HepG2 (cell line): Measurements from ENCODE around the gene SLX9.
A peak's percentile ranks its signal among the peaks of the same experiment; 100 is the strongest.

Source experiments
- CTCF ChIP-seq: sonication (generic); formaldehyde crosslinking; IDR thresholded peaks from 2 replicates; pipeline ENCODE4 v1.5.0; 2020; ENCODE audit warnings: mild to moderate bottlenecking, missing genetic modification reagents, moderate library complexity
- DBP ChIP-seq: sonication (generic); formaldehyde crosslinking; IDR thresholded peaks from 2 replicates; pipeline ENCODE4 v1.4.0; 2020; ENCODE audit warnings: missing genetic modification reagents; ENCODE audit errors: not compliant biosample characterization
- DR1 ChIP-seq: sonication (generic); formaldehyde crosslinking; IDR thresholded peaks from 2 replicates; pipeline ENCODE4 v1.8.0; 2021; ENCODE audit warnings: mild to moderate bottlenecking, missing genetic modification reagents, inconsistent platforms
- NONO ChIP-seq, 2 experiments: fragments of 450-650 bp in 1 of 2; sonication (generic) in 1 of 2; formaldehyde crosslinking in 1 of 2; IDR thresholded peaks in 1 of 2; conservative IDR thresholded peaks in 1 of 2; 2 replicates each; pipeline versions ENCODE4 v1.6.1 to v1.8.0; 2017 to 2022; ENCODE audit warnings: mild to moderate bottlenecking in 1 of 2, missing genetic modification reagents in 1 of 2, moderate library complexity in 1 of 2
- RXRA ChIP-seq: sonication (generic); formaldehyde crosslinking; IDR thresholded peaks from 2 replicates; pipeline ENCODE4 v1.5.1; 2020; ENCODE audit warnings: missing genetic modification reagents
- THYN1 ChIP-seq: sonication (generic); formaldehyde crosslinking; IDR thresholded peaks from 2 replicates; pipeline ENCODE4 v1.8.1; 2023; ENCODE audit warnings: low read depth, mild to moderate bottlenecking, moderate library complexity, missing genetic modification reagents, borderline replicate concordance
- ZBTB14 ChIP-seq: sonication (generic); formaldehyde crosslinking; IDR thresholded peaks from 2 replicates; pipeline ENCODE4 v1.4.0; 2020; ENCODE audit warnings: missing genetic modification reagents
- ZBTB33 ChIP-seq: sonication (generic); formaldehyde crosslinking; IDR thresholded peaks from 2 replicates; pipeline ENCODE4 v1.4.0; 2020; ENCODE audit warnings: missing genetic modification reagents
- ZFP36 ChIP-seq: fragments of 150-350 bp; IDR thresholded peaks from 2 replicates; pipeline ENCODE4 v1.6.1; 2018; ENCODE audit warnings: borderline replicate concordance, low read length, low read depth; ENCODE audit not compliant: partially characterized antibody
- ZNF589 ChIP-seq: sonication (generic); formaldehyde crosslinking; conservative IDR thresholded peaks from 2 replicates; pipeline ENCODE4 v1.8.0; 2022; ENCODE audit warnings: mild to moderate bottlenecking, moderate library complexity, missing genetic modification reagents
- TF ChIP-seq, protein P1 (sequence below): IDR thresholded peaks from 2 replicates; pipeline ENCODE4 v1.6.1; 2016; ENCODE audit warnings: control low read depth

DNA sequence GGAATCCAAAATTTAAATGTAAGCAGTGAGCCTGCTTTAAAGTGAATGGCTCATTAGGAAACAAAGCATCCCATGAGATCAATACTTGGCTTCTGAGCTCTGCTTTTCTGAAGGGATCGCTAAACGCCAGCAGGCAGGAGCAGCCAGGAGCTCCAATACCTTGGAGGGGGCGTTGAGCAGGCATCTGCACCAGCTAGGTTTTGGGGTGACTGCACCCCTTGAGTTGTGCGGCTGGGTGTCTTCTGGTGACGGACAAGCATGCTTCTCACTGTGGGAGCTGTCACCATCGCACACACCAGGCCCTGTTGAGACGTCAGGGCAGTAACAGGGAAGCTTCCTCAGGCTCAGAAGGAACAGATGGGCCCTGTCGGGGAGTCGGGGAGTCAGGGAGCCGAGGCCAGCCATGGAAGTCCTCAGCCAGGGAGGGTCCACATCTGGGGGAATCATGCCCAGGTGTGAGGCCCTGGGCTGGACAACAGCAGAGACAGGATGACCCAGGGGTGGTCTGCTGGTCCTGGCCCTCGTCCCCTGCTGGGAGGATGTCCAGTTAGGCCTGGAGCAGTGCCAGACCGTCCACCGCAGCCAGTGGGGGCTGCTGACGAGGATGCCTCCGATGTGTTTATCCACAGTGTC, 76.7 kb downstream of the SLX9 start:
- TF ChIP-seq ZBTB33 (CRISPR knock-in tag) (0 out of 2 replicates have a peak, but pooled peaks have one; percentile 19), CTCF (CRISPR knock-in tag) (no peak), ZBTB14 (no peak), ZNF589 (CRISPR knock-in tag) (no peak), ZFP36 (no peak), THYN1 (CRISPR knock-in tag) (no peak), RXRA (CRISPR knock-in tag) (no peak), DR1 (CRISPR knock-in tag) (no peak), DBP (CRISPR knock-in tag) (no peak), NONO (IDR thresholded peaks at IDR 0.05) (no peak), NONO (CRISPR knock-in tag; conservative IDR thresholded peaks at IDR 0.05) (no peak)
- TF ChIP-seq, protein P1, sequence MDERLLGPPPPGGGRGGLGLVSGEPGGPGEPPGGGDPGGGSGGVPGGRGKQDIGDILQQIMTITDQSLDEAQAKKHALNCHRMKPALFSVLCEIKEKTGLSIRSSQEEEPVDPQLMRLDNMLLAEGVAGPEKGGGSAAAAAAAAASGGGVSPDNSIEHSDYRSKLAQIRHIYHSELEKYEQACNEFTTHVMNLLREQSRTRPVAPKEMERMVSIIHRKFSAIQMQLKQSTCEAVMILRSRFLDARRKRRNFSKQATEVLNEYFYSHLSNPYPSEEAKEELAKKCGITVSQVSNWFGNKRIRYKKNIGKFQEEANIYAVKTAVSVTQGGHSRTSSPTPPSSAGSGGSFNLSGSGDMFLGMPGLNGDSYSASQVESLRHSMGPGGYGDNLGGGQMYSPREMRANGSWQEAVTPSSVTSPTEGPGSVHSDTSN (CRISPR knock-in tag) = no peak
